HG02763 (cell line): Measurements from ENCODE around the gene MRPS27.

ENCODE experiments used
- ATAC-seq: cut with Tn5 transposase; IDR thresholded peaks from one replicate; pipeline ENCODE4 v1.9.1; 2021; ENCODE audit warnings: mild to moderate bottlenecking, moderate library complexity; ENCODE audit not compliant: unreplicated experiment

MRPS27 gene

GRCh38 chr5:72266862-72267261 is 53.2 kb downstream of the MRPS27 start:
- no peak for ATAC-seq

DNA sequence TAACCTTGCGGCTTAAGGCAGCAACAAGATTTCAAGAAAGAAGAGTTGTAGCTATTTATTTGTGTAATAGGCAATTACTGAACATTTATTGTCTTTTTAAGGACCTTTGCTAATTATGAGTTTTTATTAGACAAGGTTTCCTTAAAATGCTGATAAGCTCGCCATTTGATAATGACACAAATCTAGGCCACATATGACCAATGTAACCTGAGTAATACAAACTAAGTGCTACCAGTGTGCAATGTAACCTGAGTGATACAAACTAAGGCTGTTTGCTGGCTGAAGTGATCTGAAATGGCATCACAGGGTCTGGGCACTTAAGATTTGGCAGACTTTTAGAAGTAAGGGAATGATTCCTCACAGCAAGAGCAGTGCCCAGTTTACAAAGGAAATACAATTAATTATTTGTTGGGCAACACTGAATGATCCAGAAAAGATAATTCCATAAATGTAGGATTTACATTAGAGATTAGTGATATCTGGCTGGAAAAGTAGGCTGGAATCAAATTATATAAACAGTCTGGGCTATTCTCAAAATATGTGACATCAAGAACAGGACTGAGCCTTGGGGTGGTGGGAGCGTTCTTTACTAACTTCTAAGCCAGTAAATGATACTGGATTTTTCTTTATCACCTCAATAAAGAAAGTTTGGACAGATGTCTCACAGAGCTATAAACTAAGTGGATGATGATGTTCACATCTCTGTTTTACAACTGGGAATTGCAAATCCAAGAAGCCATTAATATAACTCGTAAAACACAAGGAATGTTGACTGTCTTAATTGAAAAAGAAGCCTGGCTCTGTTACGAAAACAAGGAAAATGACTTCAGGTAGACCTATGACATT is 54.8 kb downstream of the MRPS27 start:
- no peak for ATAC-seq

- ATAC-seq = no peak
Measured at GRCh38 chr5:72256536-72256935, 63.5 kb downstream of the MRPS27 start.

- ATAC-seq = no peak
Measured at GRCh38 chr5:72255670-72256069, 64.4 kb downstream of the MRPS27 start.

GRCh38 chr5:72255237-72255636 is 64.8 kb downstream of the MRPS27 start:
- ATAC-seq = no peak

DNA sequence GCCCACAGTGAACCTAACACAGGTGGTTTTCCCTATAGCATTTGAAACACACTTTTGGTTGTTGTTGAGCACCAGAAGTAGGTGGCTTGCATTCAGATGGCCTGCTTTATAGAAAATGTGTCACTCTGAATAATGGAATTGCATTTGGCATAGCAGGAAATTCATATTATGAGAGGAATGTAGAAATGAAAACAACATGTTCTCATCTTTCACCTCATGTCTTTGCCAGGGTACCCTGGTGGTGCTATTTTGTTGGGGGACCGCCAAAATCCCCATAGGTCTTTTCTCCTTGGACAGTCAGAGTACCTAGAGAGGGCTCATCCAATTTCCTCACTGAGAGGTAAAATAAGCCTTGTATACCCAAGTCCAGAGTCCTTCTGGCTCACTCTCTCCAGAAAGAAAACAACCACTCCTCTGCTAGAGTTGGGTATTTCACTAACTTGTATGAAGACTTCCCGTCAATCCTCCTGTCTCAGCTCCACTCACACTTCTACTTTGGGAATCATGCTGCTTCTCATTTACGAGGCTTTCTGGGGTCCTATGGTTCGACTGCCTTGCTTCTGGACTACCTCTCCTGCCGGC is 67.4 kb downstream of the MRPS27 start:
- ATAC-seq = no peak

- no peak for ATAC-seq
Measured at GRCh38 chr5:72252008-72252407, 68.0 kb downstream of the MRPS27 start.

DNA sequence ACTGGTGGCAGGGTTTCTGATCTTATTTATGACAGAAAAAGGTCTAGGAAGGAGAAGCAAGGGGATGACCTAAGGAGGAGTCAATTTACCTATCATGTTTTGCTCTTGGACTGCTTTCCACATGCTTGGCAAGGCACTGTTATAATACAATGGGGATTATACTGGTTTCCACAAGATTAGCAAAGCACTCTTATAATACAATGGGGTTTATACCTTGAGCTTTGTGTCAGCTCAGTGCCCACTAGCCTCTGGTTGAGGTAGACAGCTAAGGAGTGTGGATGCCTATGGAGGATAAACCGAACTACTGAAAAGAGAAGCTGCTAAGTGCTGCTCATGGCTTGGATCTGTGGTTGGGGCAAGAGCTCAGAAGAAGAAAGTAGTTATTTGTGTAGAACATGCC is 68.7 kb downstream of the MRPS27 start:
- ATAC-seq = no peak

DNA sequence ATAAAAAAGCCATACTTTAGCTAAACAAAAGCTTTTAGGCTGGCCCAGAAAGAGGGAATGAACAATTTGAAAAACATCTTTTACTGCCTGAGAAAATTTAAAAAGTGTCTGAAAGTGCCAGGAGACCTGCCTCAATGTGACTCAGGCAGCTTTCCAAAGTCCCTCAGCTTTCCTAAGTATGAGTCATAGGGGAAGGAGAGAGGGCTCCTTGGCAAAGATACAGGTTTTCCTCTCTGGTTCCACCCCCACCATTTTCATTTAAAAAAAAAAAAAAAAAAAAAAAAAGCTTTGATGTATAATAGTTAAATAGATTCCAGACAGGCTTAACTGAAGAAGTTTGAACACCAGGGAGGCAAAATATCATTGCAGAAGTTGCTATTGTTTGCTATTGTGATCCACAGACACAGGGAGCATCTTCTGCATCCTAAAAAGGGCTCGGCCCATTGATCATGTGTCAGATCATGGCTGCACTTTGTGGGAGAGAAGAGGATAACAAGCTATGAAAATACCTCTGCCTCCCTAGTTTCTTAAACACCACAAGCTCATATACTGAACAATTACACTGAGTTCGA is 71.5 kb downstream of the MRPS27 start:
- ATAC-seq = no peak

- no peak for ATAC-seq
Measured at GRCh38 chr5:72246954-72247442, 73.0 kb downstream of the MRPS27 start.

- no peak for ATAC-seq
Measured at GRCh38 chr5:72245951-72246532, 74.0 kb downstream of the MRPS27 start.

DNA sequence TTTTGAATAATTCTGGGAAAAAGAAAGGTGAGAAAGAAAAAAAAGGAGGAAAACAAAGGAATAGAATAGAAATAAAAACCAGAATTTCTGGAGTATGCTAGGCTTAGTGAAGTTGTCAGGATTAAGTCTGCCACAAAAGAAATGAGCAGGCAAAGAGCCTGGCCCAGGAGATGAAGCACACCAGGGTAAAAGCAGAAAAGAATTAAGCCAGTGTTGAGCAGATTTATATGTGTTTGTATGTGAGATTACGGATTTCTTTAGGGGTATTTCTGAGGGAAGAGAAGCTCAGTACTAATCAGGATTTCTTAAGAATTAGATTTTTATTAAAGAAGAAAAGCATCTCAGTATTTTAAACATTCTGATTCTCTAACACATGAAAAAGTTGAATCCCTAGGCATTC is 74.5 kb downstream of the MRPS27 start:
- ATAC-seq = no peak

- peak; percentile 73 for ATAC-seq
Measured at GRCh38 chr5:72244862-72245371, 75.1 kb downstream of the MRPS27 start.

DNA sequence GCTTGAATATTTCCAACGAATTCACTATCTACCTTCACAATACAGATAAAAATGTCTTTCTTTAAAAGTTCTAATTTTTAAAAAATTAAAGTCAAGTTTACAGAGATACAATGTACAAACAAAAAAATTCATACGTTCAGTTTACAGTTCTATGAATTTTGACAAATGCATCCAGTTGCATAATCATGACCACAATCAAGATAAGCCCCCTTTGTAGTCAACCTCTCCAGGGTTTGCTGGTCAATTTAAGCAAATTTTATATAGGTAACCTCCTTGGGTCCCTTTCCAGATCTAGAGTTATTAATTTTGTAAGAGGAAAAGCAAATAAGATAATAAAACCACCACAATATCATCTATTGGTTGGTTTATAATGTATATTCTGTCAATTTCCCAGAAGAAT is 76.3 kb downstream of the MRPS27 start:
- no peak for ATAC-seq

- no peak for ATAC-seq
Measured at GRCh38 chr5:72242796-72243475, 77.1 kb downstream of the MRPS27 start.

GRCh38 chr5:72241346-72242003 is 78.6 kb downstream of the MRPS27 start:
- no peak for ATAC-seq

GRCh38 chr5:72238712-72239445 is 81.2 kb downstream of the MRPS27 start:
- no peak for ATAC-seq

- no peak for ATAC-seq
Measured at GRCh38 chr5:72237879-72238278, 82.2 kb downstream of the MRPS27 start.

DNA sequence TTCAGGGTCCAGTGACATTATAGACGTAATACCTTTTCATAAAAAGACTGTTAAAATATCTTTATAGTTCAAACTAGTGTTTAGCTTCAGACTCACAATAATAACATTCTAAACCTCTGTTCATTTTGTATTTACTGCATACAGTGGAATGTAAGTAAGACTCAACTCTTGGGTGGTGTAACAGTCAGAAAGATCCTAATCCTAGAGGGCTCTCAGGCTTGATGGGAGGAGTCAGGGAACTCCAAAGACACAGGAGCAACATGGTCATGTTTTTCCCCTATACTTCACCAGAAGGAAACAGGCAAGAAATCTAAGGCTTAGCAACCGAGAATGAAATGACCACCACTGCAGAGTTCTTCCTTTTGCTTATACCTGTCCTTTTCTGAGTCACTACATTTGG is 82.6 kb downstream of the MRPS27 start:
- no peak for ATAC-seq

GRCh38 chr5:72235725-72236124 is 84.3 kb downstream of the MRPS27 start:
- ATAC-seq = no peak
